ENCODE data around the gene MYO1C. TPM values are rescaled to one million over a fixed set of nuclear protein-coding genes. Genes with fewer than 3 reads are reported as not detected.

Gene MYO1C
- total RNA-seq, 1 experiment from 2014 or later, result 73.6 TPM

DNA sequence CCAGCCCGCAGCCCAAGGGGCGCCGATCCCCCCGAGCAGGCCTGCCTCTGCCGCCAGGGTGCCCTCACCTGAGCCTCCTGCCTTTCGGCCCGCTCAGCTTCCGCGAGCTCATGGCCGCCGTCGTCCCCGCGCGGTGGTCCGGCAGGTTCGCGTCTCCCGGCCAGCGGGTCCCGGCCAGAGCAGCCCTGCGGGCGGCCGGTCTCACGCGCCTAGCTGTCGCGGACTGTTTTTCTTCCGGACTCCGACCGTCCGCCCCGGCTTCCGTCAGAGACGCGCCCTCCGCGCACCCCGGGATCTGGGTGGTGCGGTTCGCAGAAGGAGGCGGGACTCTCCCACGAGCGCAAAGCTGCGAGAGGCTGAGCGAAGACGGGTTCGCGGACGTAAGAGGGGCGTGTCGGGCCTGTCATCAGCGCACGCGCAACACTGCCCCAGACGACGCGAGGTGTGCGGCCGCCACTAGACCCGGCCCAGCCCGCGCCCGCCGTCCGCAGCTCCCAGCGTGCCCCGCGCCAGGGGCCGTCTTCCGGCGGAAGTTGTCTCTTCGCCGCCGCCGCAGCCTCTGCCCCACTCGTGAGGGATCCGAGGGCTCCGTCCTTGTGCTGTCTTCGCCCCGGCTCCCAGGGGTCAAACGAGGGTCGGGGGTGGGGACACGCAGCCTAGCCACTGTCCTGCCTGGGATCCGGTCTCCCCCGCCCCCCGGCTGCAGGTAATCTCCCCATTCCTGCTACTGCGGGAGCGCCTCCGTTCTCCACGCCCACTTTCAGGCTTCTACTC lies 24.1 kb upstream of the MYO1C start, which contains the start of gene INPP5K (continued):
- TF ChIP-seq ZNF396 (CRISPR knock-in tag; IDR thresholded peaks at IDR 0.05; ENCODE audit: borderline replicate concordance) (no peak), JAZF1 (CRISPR knock-in tag; IDR thresholded peaks at IDR 0.05) (no peak), NR3C1 (CRISPR knock-in tag; conservative IDR thresholded peaks at IDR 0.05; ENCODE audit: low read depth) (no peak), ZNF263 (CRISPR knock-in tag; IDR thresholded peaks at IDR 0.05; ENCODE audit: low read depth) (no peak), SOX15 (CRISPR knock-in tag; IDR thresholded peaks at IDR 0.05) (no peak), ATF1 (CRISPR knock-in tag; IDR thresholded peaks at IDR 0.05) (no peak), OVOL2 (CRISPR knock-in tag; IDR thresholded peaks at IDR 0.05; ENCODE audit: borderline replicate concordance) (no peak), ETV6 (CRISPR knock-in tag; IDR thresholded peaks at IDR 0.05) (no peak), SMAD4 (CRISPR knock-in tag; IDR thresholded peaks at IDR 0.05) (no peak), HMGA2 (CRISPR knock-in tag; IDR thresholded peaks at IDR 0.05) (no peak), ZBTB21 (CRISPR knock-in tag; IDR thresholded peaks at IDR 0.05; ENCODE audit: borderline replicate concordance) (peak; percentile 60; the same call in 1 of the 2 replicates), ZNF219 (CRISPR knock-in tag; IDR thresholded peaks at IDR 0.05; ENCODE audit: borderline replicate concordance) (no peak), KAT7 (CRISPR knock-in tag; IDR thresholded peaks at IDR 0.05; ENCODE audit: borderline replicate concordance) (no peak), CREM (CRISPR knock-in tag; IDR thresholded peaks at IDR 0.05) (no peak), FOXJ3 (CRISPR knock-in tag; IDR thresholded peaks at IDR 0.05; ENCODE audit: borderline replicate concordance) (no peak)
- TF ChIP-seq, protein P1, sequence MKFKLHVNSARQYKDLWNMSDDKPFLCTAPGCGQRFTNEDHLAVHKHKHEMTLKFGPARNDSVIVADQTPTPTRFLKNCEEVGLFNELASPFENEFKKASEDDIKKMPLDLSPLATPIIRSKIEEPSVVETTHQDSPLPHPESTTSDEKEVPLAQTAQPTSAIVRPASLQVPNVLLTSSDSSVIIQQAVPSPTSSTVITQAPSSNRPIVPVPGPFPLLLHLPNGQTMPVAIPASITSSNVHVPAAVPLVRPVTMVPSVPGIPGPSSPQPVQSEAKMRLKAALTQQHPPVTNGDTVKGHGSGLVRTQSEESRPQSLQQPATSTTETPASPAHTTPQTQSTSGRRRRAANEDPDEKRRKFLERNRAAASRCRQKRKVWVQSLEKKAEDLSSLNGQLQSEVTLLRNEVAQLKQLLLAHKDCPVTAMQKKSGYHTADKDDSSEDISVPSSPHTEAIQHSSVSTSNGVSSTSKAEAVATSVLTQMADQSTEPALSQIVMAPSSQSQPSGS (CRISPR knock-in tag; IDR thresholded peaks at IDR 0.05; ENCODE audit: borderline replicate concordance, low read depth), result no peak
- TF ChIP-seq, protein P2, sequence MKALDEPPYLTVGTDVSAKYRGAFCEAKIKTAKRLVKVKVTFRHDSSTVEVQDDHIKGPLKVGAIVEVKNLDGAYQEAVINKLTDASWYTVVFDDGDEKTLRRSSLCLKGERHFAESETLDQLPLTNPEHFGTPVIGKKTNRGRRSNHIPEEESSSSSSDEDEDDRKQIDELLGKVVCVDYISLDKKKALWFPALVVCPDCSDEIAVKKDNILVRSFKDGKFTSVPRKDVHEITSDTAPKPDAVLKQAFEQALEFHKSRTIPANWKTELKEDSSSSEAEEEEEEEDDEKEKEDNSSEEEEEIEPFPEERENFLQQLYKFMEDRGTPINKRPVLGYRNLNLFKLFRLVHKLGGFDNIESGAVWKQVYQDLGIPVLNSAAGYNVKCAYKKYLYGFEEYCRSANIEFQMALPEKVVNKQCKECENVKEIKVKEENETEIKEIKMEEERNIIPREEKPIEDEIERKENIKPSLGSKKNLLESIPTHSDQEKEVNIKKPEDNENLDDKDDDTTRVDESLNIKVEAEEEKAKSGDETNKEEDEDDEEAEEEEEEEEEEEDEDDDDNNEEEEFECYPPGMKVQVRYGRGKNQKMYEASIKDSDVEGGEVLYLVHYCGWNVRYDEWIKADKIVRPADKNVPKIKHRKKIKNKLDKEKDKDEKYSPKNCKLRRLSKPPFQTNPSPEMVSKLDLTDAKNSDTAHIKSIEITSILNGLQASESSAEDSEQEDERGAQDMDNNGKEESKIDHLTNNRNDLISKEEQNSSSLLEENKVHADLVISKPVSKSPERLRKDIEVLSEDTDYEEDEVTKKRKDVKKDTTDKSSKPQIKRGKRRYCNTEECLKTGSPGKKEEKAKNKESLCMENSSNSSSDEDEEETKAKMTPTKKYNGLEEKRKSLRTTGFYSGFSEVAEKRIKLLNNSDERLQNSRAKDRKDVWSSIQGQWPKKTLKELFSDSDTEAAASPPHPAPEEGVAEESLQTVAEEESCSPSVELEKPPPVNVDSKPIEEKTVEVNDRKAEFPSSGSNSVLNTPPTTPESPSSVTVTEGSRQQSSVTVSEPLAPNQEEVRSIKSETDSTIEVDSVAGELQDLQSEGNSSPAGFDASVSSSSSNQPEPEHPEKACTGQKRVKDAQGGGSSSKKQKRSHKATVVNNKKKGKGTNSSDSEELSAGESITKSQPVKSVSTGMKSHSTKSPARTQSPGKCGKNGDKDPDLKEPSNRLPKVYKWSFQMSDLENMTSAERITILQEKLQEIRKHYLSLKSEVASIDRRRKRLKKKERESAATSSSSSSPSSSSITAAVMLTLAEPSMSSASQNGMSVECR (CRISPR knock-in tag; IDR thresholded peaks at IDR 0.05; ENCODE audit: borderline replicate concordance), result peak; percentile 96; the same call in 1 of the 2 replicates
- TF ChIP-seq, protein P3, sequence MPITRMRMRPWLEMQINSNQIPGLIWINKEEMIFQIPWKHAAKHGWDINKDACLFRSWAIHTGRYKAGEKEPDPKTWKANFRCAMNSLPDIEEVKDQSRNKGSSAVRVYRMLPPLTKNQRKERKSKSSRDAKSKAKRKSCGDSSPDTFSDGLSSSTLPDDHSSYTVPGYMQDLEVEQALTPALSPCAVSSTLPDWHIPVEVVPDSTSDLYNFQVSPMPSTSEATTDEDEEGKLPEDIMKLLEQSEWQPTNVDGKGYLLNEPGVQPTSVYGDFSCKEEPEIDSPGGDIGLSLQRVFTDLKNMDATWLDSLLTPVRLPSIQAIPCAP (CRISPR knock-in tag; IDR thresholded peaks at IDR 0.05), result no peak
- TF ChIP-seq, protein P4, sequence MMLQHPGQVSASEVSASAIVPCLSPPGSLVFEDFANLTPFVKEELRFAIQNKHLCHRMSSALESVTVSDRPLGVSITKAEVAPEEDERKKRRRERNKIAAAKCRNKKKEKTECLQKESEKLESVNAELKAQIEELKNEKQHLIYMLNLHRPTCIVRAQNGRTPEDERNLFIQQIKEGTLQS (CRISPR knock-in tag; conservative IDR thresholded peaks at IDR 0.05), result no peak
- TF ChIP-seq, protein P5, sequence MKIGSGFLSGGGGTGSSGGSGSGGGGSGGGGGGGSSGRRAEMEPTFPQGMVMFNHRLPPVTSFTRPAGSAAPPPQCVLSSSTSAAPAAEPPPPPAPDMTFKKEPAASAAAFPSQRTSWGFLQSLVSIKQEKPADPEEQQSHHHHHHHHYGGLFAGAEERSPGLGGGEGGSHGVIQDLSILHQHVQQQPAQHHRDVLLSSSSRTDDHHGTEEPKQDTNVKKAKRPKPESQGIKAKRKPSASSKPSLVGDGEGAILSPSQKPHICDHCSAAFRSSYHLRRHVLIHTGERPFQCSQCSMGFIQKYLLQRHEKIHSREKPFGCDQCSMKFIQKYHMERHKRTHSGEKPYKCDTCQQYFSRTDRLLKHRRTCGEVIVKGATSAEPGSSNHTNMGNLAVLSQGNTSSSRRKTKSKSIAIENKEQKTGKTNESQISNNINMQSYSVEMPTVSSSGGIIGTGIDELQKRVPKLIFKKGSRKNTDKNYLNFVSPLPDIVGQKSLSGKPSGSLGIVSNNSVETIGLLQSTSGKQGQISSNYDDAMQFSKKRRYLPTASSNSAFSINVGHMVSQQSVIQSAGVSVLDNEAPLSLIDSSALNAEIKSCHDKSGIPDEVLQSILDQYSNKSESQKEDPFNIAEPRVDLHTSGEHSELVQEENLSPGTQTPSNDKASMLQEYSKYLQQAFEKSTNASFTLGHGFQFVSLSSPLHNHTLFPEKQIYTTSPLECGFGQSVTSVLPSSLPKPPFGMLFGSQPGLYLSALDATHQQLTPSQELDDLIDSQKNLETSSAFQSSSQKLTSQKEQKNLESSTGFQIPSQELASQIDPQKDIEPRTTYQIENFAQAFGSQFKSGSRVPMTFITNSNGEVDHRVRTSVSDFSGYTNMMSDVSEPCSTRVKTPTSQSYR (CRISPR knock-in tag; IDR thresholded peaks at IDR 0.05), result no peak
- TF ChIP-seq, protein P6, sequence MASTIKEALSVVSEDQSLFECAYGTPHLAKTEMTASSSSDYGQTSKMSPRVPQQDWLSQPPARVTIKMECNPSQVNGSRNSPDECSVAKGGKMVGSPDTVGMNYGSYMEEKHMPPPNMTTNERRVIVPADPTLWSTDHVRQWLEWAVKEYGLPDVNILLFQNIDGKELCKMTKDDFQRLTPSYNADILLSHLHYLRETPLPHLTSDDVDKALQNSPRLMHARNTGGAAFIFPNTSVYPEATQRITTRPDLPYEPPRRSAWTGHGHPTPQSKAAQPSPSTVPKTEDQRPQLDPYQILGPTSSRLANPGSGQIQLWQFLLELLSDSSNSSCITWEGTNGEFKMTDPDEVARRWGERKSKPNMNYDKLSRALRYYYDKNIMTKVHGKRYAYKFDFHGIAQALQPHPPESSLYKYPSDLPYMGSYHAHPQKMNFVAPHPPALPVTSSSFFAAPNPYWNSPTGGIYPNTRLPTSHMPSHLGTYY (CRISPR knock-in tag; IDR thresholded peaks at IDR 0.05), result no peak
- TF ChIP-seq, protein P7, sequence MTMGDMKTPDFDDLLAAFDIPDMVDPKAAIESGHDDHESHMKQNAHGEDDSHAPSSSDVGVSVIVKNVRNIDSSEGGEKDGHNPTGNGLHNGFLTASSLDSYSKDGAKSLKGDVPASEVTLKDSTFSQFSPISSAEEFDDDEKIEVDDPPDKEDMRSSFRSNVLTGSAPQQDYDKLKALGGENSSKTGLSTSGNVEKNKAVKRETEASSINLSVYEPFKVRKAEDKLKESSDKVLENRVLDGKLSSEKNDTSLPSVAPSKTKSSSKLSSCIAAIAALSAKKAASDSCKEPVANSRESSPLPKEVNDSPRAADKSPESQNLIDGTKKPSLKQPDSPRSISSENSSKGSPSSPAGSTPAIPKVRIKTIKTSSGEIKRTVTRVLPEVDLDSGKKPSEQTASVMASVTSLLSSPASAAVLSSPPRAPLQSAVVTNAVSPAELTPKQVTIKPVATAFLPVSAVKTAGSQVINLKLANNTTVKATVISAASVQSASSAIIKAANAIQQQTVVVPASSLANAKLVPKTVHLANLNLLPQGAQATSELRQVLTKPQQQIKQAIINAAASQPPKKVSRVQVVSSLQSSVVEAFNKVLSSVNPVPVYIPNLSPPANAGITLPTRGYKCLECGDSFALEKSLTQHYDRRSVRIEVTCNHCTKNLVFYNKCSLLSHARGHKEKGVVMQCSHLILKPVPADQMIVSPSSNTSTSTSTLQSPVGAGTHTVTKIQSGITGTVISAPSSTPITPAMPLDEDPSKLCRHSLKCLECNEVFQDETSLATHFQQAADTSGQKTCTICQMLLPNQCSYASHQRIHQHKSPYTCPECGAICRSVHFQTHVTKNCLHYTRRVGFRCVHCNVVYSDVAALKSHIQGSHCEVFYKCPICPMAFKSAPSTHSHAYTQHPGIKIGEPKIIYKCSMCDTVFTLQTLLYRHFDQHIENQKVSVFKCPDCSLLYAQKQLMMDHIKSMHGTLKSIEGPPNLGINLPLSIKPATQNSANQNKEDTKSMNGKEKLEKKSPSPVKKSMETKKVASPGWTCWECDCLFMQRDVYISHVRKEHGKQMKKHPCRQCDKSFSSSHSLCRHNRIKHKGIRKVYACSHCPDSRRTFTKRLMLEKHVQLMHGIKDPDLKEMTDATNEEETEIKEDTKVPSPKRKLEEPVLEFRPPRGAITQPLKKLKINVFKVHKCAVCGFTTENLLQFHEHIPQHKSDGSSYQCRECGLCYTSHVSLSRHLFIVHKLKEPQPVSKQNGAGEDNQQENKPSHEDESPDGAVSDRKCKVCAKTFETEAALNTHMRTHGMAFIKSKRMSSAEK (CRISPR knock-in tag; IDR thresholded peaks at IDR 0.05; ENCODE audit: borderline replicate concordance), result no peak

All from WTC11 (cell line).